Muscle layer of duodenum (tissue), 2 donors: ENCODE data around the gene UBA7.

Source experiments
- H3K27ac ChIP-seq: one replicate; pipeline ENCODE4 v1.7.0; 2013; ENCODE audit warnings: mild to moderate bottlenecking, low read length
- H3K27me3 ChIP-seq: one replicate; pipeline ENCODE4 v1.7.0; 2013; ENCODE audit warnings: low read depth, mild to moderate bottlenecking, control low read depth, low read length
- H3K36me3 ChIP-seq, 2 donors: one replicate each; pipeline ENCODE4 v1.7.0; 2013; ENCODE audit warnings: low read length in 2 of 2, control low read depth in 1 of 2, mild to moderate bottlenecking in 1 of 2; ENCODE audit not compliant: insufficient read depth in 2 of 2, control insufficient read depth in 1 of 2
- H3K4me1 ChIP-seq, 2 donors: one replicate each; pipeline ENCODE4 v1.7.0; 2013; ENCODE audit warnings: low read length in 2 of 2, mild to moderate bottlenecking in 2 of 2, control low read depth in 1 of 2, moderate library complexity in 1 of 2; ENCODE audit not compliant: insufficient read depth in 2 of 2, control insufficient read depth in 1 of 2
- H3K4me3 ChIP-seq, 2 donors: one replicate each; pipeline ENCODE4 v1.7.0; 2013; ENCODE audit warnings: low read length in 2 of 2, low read depth in 1 of 2, mild to moderate bottlenecking in 1 of 2
- H3K9me3 ChIP-seq, 2 donors: one replicate each; pipeline ENCODE4 v1.7.0; 2013; ENCODE audit warnings: low read length in 2 of 2, control low read depth in 1 of 2, mild to moderate bottlenecking in 1 of 2; ENCODE audit not compliant: control insufficient read depth in 1 of 2
- donor health status: healthy.

UBA7 gene

GRCh38 chr3:49759226-49759625, 54.5 kb downstream of the UBA7 start:
- Histone ChIP-seq H3K27me3 (no peaks in the 10 kb centered on the region), H3K4me1 (peaks cover 0 to 7% of the 10 kb centered on the region in 2 donors), H3K36me3 (peaks cover 0 to 3% of the 10 kb centered on the region in 2 donors), H3K4me3 (no peak overlapping the region), H3K27ac (no peak overlapping the region), H3K9me3 (no peaks in the 10 kb centered on the region)

- peaks cover 0 to 17% of the 10 kb centered on the region in 2 donors for H3K4me1 ChIP-seq
- H3K4me3 ChIP-seq = no peak overlapping the region
- no peaks in the 10 kb centered on the region for H3K9me3 ChIP-seq
- H3K36me3 ChIP-seq = peaks cover 0 to 3% of the 10 kb centered on the region in 2 donors
- H3K27me3 ChIP-seq = no peaks in the 10 kb centered on the region
- no peak overlapping the region for H3K27ac ChIP-seq
Observed at GRCh38 chr3:49757197-49757596, 56.6 kb downstream of the UBA7 start.

GRCh38 chr3:49756036-49756435, 57.7 kb downstream of the UBA7 start:
- Histone ChIP-seq H3K27ac (no peak overlapping the region), H3K36me3 (peaks cover 0 to 3% of the 10 kb centered on the region in 2 donors), H3K4me3 (no peak overlapping the region), H3K9me3 (no peaks in the 10 kb centered on the region), H3K27me3 (no peaks in the 10 kb centered on the region), H3K4me1 (peaks cover 0 to 17% of the 10 kb centered on the region in 2 donors)
